HEK293T (cell line): ENCODE results near the gene GPA33.
A peak's percentile ranks its signal among the peaks of the same experiment; 100 is the strongest.

Source experiments
- CTCF ChIA-PET: fragments of 350-600 bp; formaldehyde crosslinking; extraction: SDS; loops from one replicate; lab custom pipeline; 2021; ENCODE audit warnings: antibody characterized with exemption, inconsistent platforms; lab: Yijun Ruan, JAX
- POLR2A ChIA-PET: fragments of 350-600 bp; formaldehyde crosslinking; extraction: SDS; loops from one replicate; lab custom pipeline; 2020; ENCODE audit warnings: antibody characterized with exemption, inconsistent platforms; lab: Yijun Ruan, JAX
- DNase-seq: peaks from one replicate; pipeline ENCODE4 v3.0.0; 2012; ENCODE audit warnings: mixed read lengths; ENCODE audit errors: extremely low spot score
- ARNT ChIP-seq: fragments of 450-650 bp; IDR thresholded peaks from 2 replicates; pipeline ENCODE4 v1.6.1; 2017; ENCODE audit warnings: mild to moderate bottlenecking
- BHLHE40 ChIP-seq: fragments of 450-650 bp; IDR thresholded peaks from 2 replicates; pipeline ENCODE4 v1.6.1; 2016; ENCODE audit warnings: mild to moderate bottlenecking, moderate library complexity, borderline replicate concordance
- CTBP1 ChIP-seq: fragments of 450-650 bp; IDR thresholded peaks from 2 replicates; pipeline ENCODE4 v1.6.1; 2016; ENCODE audit warnings: borderline replicate concordance
- ELF4 ChIP-seq: fragments of 450-650 bp; IDR thresholded peaks from 2 replicates; pipeline ENCODE4 v1.6.1; 2017; ENCODE audit warnings: antibody characterized with exemption
- FOXA1 ChIP-seq: fragments of 450-650 bp; IDR thresholded peaks from 2 replicates; pipeline ENCODE4 v1.6.1; 2016; ENCODE audit warnings: mild to moderate bottlenecking
- FOXK2 ChIP-seq: fragments of 450-650 bp; IDR thresholded peaks from 2 replicates; pipeline ENCODE4 v1.6.1; 2016; ENCODE audit warnings: mild to moderate bottlenecking
- FOXM1 ChIP-seq: fragments of 450-650 bp; IDR thresholded peaks from 2 replicates; pipeline ENCODE4 v1.6.1; 2017; ENCODE audit warnings: mild to moderate bottlenecking, borderline replicate concordance
- HDGF ChIP-seq: fragments of 450-650 bp; IDR thresholded peaks from 2 replicates; pipeline ENCODE4 v1.6.1; 2017; ENCODE audit warnings: antibody characterized with exemption, borderline replicate concordance
- L3MBTL2 ChIP-seq: fragments of 450-650 bp; conservative IDR thresholded peaks from 2 replicates; pipeline ENCODE4 v1.6.1; 2016; ENCODE audit warnings: mild to moderate bottlenecking
- LEF1 ChIP-seq: fragments of 450-650 bp; IDR thresholded peaks from 2 replicates; pipeline ENCODE4 v1.6.1; 2017; ENCODE audit warnings: mild to moderate bottlenecking, borderline replicate concordance
- NFRKB ChIP-seq: fragments of 450-650 bp; IDR thresholded peaks from 2 replicates; pipeline ENCODE4 v1.6.1; 2016; ENCODE audit warnings: mild to moderate bottlenecking, moderate library complexity
- SP1 ChIP-seq: fragments of 450-650 bp; IDR thresholded peaks from 2 replicates; pipeline ENCODE4 v1.6.1; 2017
- SUZ12 ChIP-seq: fragments of 450-650 bp; IDR thresholded peaks from 2 replicates; pipeline ENCODE4 v1.6.1; 2016; ENCODE audit warnings: mild to moderate bottlenecking
- TARDBP ChIP-seq: fragments of 450-650 bp; IDR thresholded peaks from 2 replicates; pipeline ENCODE4 v1.6.1; 2016
- ZNF384 ChIP-seq: fragments of 450-650 bp; IDR thresholded peaks from 2 replicates; pipeline ENCODE4 v1.6.1; 2016
- TF ChIP-seq, protein P1 (sequence below): fragments of 450-650 bp; IDR thresholded peaks from 2 replicates; pipeline ENCODE4 v1.6.1; 2016

The GPA33 gene

DNA sequence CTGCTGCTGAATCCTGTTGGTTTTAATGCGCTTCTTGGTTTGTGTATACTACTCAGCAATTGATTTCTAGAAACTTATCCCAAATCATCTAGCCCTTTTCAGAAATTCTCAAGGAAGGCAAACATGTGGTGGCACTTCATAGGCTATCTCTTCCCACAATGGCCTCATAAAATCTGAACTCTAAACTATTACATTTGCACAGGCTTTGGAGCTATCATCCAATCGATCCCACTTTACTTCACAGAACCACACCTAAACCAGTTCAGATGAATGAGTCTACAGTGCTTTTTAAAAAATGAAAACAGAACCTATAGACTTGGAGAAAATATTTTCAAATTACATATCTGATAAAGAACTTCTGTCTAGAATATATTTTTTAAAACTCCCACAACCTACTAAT, 10.6 kb upstream of the GPA33 start:
- ChIA-PET POLR2A (no interaction called here), CTCF (no interaction called here)
- DNase-seq, result no peak
- TF ChIP-seq BHLHE40, result no peak
- TF ChIP-seq, protein P1, sequence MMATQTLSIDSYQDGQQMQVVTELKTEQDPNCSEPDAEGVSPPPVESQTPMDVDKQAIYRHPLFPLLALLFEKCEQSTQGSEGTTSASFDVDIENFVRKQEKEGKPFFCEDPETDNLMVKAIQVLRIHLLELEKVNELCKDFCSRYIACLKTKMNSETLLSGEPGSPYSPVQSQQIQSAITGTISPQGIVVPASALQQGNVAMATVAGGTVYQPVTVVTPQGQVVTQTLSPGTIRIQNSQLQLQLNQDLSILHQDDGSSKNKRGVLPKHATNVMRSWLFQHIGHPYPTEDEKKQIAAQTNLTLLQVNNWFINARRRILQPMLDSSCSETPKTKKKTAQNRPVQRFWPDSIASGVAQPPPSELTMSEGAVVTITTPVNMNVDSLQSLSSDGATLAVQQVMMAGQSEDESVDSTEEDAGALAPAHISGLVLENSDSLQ, result no peak
- no peak for TF ChIP-seq FOXA1
- TF ChIP-seq FOXK2, result no peak
- TF ChIP-seq SP1, result no peak
- no peak for TF ChIP-seq NFRKB
- TF ChIP-seq LEF1, result no peak

DNA sequence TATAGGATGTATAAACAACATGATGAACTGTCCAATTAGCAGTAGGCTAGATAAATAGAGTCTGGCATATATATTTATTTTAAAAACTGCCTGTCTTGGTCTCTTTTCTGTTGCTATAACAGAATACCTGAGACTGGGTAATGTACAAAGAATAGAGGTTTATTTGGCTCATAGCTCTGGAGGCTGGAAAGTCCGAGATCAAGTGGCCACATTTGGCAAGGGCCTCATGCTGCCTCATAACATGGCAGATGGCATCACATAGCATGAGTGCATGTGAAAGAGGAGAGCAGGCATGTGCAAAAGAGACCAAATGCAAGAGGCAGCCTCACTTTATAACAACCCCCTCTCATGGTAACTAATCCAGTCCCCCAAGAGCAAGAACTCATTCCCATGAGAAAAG, 9.7 kb upstream of the GPA33 start:
- ChIA-PET POLR2A (no interaction called here), CTCF (no interaction called here)
- TF ChIP-seq SP1 (no peak), NFRKB (no peak), ZNF384 (no peak), FOXK2 (no peak), CTBP1 (no peak), FOXM1 (no peak), TARDBP (no peak), ELF4 (no peak), HDGF (no peak), LEF1 (no peak), ARNT (no peak), BHLHE40 (no peak), L3MBTL2 (no peak), FOXA1 (no peak), SUZ12 (no peak)
- TF ChIP-seq, protein P1, result no peak
- no peak for DNase-seq

DNA sequence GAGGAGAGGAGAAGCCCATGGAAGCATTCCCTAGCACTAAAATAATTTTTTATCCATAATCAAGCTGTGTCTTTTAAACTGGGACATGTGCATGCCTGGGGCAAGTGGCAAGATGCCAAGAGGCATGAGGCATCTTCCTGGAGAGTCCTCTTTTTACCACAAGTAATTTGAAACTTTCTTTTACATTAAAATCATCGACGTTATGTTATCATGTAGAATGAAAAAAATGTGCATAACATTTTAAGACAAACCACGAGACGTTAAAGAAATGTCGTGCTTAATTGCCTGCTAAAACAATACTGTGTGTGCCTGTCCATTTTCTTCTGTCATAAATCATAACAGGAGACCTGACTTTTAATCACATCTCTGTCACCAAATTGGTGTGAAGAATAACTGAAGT, 5.2 kb upstream of the GPA33 start:
- DNase-seq, result no peak
- TF ChIP-seq ELF4, result no peak
- TF ChIP-seq, protein P1, result peak; percentile 62; the same call in 1 of the 2 replicates
- TF ChIP-seq CTBP1, result no peak
- TF ChIP-seq BHLHE40, result no peak
- POLR2A ChIA-PET, result no interaction called here
- CTCF ChIA-PET, result no interaction called here

DNA sequence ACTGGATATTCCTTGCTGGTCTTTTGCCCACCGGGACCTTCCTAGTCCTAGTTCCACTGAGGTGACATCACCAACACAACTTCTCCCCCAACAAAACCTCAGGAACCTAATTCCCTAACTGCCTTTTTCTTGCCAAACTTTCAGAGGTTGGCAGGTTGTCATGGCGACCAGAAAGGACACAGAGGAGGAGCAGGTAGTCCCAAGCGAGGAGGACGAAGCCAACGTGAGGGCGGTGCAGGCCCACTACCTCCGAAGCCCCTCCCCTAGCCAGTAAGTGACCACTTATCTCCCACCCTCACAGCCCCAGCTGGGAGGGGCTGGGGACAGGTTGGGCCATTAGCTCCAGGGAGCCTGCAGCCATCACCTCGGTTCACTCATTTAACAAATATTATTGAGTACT, 4.5 kb upstream of the GPA33 start:
- ChIA-PET CTCF (no interaction called here), POLR2A (interaction anchor here (2.1 kb wide), 1 partner anchor 125 kb away, joined by 8 read pairs; the partner anchor contains the start of gene POU2F1)
- no peak for DNase-seq
- no peak for TF ChIP-seq ZNF384
- no peak for TF ChIP-seq CTBP1
- no peak for TF ChIP-seq FOXM1
- no peak for TF ChIP-seq SP1
- no peak for TF ChIP-seq HDGF
- TF ChIP-seq, protein P1, result no peak
- TF ChIP-seq ARNT, result no peak
- no peak for TF ChIP-seq ELF4
- TF ChIP-seq BHLHE40, result no peak
- no peak for TF ChIP-seq LEF1

DNA sequence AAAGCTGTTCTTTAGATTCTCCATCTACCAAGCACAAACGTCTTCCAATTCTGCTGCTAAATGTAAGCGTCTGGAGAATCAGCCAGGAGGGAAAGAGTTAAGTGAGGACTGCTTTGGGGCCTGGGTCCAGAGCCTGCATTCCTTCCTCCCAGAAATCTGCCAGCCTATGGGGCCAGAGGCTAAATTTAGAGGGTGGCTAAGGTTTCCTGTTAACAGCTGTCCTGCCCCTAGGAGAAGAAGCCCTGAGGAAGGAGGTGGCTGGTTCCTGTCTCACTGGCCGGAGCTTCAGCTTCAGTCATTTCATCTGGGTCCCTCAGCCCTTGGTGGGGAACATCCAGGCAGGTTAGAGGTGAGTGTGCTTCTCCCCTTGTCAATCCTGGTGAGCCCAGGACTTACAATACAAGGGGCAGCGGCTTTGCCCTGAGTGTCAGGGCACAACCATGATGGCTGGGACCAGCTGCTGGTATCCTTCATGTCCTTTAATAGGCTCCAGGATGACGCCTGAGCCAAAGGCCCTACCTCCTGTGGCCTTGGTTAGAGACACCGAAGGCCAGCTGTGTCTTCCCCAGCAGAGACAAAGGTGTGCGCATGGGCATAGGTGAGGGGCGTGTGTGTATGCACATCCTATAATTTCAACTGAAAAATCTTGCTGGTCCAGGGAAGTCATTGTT, 3.8 kb upstream of the GPA33 start, which contains the start of gene STYXL2:
Gene STYXL2, plus strand, starts transcription at position 230 of the 671 bp plus-strand sequence. CDS start 775 bp downstream, outside the sequence.
- TF ChIP-seq ELF4, result no peak
- no peak for TF ChIP-seq L3MBTL2
- TF ChIP-seq FOXK2, result no peak
- TF ChIP-seq NFRKB, result no peak
- no peak for TF ChIP-seq SUZ12
- no peak for TF ChIP-seq ARNT
- no peak for TF ChIP-seq ZNF384
- no peak for TF ChIP-seq FOXA1
- TF ChIP-seq CTBP1, result no peak
- TF ChIP-seq LEF1, result no peak
- TF ChIP-seq, protein P1, result no peak
- no peak for TF ChIP-seq TARDBP
- TF ChIP-seq HDGF, result no peak
- TF ChIP-seq FOXM1, result no peak
- no peak for TF ChIP-seq BHLHE40
- TF ChIP-seq SP1, result no peak
- DNase-seq, result no peak
- ChIA-PET CTCF (no interaction called here), POLR2A (interaction anchor here (2.1 kb wide), 1 partner anchor 126 kb away, joined by 8 read pairs; the partner anchor contains the start of gene POU2F1)
